SW 1271 (cell line): ENCODE measurements around the gene ACTBL2.
A peak's percentile ranks its signal among the peaks of the same experiment; 100 is the strongest.
"Not testable (repeated sequence)": the region's sequence is repeated elsewhere in the genome, so short reads cannot be mapped to it uniquely, and the experiment has no call there.

ENCODE experiments used
- DNase-seq, 2 experiments: peaks; one replicate each; lab custom pipeline; 2025; lab: John Stamatoyannopoulos, UW

The ACTBL2 gene

DNA sequence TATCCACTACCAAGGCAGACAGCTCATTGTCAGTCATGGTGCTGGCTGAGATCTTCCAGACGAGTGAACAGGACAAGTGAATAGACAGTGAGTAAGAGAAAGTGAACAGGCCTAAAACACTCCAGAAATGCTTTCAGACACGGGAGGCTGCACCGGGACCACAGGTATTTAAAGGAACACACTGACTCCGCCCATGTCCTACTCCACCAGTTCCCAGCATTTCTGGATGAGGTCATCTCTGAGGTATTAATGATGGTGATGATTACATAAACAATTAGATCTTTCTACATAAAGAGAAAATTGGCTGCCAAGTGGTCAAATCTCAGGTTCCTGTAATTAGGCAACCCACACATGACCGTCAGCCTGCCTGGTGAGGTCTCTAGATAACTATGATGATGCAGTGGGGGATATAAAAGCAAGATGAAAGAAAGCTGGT lies at the start of gene ACTBL2:
Gene ACTBL2 (minus strand): TSS at position 141 of the 436 bp plus-strand sequence. CDS start 104 bp downstream, at position 37.
- no peak for DNase-seq

DNA sequence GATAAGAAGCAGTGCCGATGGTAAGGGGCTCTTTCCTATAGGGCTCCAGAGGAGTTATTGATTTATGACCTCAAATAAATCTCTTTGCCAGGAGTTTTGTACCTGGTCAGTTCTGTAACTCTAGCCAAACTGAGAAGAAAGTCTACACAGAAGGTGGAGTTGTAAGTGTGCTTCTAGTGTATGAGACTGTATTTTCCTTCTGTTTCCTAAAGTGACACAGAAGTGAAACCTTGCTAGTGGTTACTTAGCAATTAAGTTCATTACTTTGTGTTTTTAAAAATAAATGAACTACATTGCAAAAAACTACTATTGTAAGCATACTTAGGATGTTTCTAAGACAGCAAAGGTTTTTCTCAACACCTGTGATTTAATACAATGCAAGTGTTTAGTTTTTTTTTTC lies 48.7 kb upstream of the ACTBL2 start:
- no peak for DNase-seq

GRCh38 chr5:57529864-57530263 lies 47.3 kb upstream of the ACTBL2 start:
- DNase-seq: no peak

- no peak for DNase-seq
Measured at GRCh38 chr5:57527870-57528269, 45.3 kb upstream of the ACTBL2 start.

- no peak for DNase-seq
Measured at GRCh38 chr5:57524348-57525060, 41.9 kb upstream of the ACTBL2 start.

- DNase-seq: not testable (repeated sequence)
Measured at GRCh38 chr5:57522477-57522876, 39.9 kb upstream of the ACTBL2 start.

GRCh38 chr5:57518415-57518814 lies 35.8 kb upstream of the ACTBL2 start:
- not testable (repeated sequence) for DNase-seq

DNA sequence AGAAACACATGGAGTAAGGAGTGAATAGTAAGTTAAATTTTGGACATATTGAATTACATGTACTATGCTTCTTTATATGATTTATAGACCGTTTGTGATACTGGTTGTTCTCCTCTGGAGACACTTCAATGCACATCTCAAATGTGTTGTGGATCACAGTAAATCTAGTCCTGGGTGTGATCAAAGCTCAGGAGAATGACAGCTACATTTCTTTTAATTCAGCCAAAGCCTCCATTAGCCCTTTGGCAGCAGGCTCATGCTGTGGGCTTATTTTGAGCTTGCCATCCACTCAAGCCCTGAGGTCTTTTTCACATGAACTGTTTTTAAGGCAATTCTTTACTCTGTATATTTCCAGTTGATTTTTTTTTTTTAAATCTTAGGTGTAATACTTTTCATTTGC lies 34.6 kb upstream of the ACTBL2 start:
- DNase-seq: no peak

GRCh38 chr5:57513785-57514184 lies 31.2 kb upstream of the ACTBL2 start:
- no peak for DNase-seq

- no peak for DNase-seq
Measured at GRCh38 chr5:57511321-57511720, 28.7 kb upstream of the ACTBL2 start.

DNA sequence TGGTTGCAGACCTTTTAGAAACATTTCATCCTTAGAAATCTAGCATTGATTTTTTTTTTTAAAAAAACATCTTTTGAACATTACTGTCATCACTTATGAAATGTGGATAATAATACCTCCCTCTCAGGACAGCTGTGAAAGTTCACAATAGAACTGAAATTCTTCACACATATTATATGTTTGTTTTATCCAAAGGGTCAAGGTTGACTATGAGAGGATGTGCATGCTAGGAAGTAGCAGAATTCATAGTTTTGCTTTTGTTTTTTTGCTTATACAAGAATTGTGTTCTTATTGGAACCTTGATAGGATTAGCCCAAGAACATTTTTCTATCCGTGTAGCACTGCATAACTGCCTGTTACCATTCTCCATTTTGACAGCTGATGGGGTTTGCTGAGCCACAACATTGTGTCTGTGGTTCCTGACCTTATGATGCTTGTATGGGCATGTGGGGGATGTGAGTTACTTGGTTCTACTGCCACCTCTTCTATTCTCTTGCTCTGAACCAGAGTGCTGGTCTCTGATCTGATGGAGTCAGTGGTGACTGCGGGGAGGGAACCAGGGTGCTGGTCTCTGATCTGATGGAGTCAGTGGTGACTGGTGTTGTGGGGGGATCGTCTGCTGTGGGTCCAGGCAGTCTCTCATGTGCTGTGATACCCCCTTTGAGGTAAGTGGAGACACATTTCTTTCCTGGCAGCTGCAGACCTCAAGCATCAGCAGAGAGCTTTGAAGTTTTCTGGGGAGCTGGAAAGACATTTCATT lies 27.1 kb upstream of the ACTBL2 start:
- DNase-seq: no peak

DNA sequence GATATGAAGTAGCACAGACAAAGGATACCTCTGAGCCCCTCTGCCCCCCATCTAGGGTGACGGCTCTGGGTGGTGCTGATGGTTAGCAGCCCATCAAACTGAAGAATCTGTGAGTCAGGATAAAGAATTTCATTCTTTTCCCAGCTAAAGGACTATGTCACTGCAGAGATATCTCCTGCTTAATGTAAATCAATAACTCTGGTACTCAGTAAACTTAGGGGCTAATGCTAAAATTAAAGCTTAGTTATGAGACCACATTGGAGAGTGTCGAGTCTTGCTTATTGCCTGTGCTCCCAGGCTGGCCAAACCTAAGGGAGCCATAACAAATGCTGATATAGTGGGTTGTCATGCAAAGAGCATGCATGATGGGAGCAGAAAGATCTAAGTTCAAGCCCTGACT lies 25.6 kb upstream of the ACTBL2 start:
- no peak for DNase-seq

DNA sequence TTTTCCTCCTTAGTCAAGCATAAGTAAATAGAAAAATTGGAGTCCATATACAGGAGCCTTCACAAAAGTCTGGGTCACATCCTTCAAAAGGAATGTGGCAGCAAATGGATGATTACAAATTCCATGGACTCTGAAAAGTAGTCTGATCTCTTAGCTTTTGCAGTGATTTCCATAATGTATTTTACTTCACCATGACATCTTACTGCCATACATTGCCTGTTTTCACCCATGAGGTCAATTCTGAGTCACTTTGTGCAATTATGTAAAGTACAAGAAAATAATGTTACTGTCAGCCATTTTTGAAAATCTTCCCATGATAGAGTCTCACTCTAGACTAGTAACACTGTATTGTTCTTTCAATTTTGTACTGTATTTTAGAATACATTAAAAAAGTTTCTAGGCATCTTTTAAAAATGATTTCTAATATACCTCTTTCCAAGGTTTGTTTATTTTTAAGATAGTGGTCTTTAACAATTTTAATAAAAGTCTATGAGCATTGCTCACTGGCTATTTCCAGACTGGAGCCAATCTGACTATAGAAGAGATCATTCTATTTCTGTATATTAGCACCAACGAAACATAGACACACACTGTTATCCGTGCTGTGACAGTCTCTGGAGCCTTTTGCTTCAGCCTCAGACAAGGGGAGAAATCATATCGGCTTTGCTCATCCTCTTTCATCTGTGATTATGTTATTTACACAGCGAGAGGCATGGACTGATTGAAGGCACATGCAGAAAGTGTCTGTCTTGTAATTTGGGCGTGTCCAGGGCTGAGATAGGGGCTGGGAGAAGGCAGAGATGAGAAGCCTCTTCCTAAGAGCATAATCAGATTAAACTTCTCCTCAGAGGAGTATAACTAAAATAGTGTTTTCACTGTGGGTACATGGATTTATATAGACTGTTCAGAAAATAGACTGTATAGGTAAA lies 22.9 kb upstream of the ACTBL2 start:
- DNase-seq: no peak

DNA sequence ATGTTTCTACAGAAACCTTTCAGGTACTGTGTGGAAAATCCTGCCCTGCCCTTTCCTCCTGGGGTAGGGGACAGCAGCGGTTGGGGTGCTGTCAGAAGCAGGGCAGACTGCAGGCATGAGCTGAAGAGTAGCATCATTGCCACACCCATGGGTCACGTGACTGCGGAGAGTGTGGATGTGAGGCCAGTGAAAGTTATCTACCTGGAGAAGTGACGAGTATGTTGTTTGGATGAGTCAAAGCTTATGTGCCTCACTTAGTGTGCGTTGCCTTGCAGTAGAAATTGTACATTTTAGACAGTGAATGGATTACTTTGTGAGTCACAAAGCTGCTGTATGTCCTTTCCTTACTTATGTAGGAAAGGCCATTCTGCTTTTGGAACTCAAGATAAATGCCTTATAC lies 21.7 kb upstream of the ACTBL2 start:
- no peak for DNase-seq

DNA sequence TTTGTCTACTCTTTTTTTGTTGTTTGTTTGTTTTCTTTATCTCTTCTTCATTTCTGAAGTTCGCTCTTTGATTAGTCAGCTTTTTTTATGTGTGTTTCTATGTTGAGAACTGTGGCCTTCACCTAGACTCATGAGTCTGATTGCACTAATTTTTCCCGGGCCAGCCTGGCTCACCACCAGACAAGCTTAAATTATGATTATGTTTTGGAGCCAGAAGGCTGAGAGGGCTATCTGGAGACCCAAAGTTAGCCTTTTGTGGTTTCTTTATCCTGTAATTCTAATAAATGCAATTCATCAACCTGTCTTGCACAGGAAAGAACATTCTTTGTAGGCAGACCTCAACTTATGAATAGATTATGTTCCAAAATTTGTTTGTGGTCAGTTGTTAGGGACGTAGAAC lies 20.8 kb upstream of the ACTBL2 start:
- DNase-seq: no peak

GRCh38 chr5:57501414-57502201 lies 19.0 kb upstream of the ACTBL2 start:
- DNase-seq: no peak

DNA sequence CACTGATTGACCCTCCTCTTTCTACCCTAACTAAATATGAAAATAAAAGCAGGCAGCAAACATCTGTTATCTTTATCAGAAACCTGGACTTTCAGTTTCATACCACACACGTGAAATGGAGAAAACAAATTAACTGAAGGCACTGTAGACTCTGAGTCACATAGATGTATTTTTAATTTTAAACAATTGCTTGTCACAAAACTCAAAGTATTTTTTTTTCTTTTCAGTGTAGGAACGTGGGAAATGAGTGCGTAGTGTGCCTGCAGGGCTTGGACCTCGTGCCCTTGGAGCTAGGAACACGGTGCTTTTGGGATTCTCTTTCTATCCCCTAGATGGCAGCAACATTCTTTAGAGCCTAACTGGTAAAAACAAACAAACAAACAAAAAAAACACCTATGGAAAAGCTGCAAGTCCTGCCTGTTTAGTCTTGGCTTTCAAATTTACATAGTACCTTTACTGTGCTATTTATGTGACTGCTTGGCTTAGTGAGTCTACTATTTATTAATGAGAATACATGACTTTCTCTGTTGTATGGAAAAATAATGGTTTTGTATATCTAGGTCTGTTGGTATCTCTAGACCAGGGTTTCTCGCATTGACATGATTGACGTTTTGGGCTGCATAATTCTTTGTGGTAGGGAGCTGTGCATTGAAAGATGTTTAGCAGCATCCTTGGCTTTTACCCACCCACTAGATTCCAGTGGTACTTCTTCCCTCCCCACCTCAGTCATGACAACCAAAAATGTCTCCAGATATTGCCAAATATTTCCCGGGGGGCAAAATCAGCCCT lies 16.8 kb upstream of the ACTBL2 start:
- DNase-seq: peak; percentile 45 to 89

DNA sequence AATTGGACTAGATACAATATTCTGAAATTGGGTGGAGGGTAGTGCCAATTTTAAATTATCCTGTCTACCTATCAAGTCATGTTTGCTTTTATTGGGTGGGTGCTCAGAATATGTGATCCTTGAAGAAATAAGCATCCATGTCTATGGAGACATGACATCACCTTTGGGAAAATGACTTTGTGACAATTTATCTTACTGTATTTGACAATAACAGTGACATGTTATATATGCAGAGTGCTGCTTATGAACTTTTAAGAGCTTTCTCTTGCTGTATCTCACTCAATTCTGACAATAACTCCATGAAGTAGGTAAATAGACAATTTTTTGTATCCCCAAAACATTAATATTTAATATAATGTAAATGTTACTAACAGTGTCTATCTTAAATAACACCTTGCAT lies 15.1 kb upstream of the ACTBL2 start:
- DNase-seq: no peak

DNA sequence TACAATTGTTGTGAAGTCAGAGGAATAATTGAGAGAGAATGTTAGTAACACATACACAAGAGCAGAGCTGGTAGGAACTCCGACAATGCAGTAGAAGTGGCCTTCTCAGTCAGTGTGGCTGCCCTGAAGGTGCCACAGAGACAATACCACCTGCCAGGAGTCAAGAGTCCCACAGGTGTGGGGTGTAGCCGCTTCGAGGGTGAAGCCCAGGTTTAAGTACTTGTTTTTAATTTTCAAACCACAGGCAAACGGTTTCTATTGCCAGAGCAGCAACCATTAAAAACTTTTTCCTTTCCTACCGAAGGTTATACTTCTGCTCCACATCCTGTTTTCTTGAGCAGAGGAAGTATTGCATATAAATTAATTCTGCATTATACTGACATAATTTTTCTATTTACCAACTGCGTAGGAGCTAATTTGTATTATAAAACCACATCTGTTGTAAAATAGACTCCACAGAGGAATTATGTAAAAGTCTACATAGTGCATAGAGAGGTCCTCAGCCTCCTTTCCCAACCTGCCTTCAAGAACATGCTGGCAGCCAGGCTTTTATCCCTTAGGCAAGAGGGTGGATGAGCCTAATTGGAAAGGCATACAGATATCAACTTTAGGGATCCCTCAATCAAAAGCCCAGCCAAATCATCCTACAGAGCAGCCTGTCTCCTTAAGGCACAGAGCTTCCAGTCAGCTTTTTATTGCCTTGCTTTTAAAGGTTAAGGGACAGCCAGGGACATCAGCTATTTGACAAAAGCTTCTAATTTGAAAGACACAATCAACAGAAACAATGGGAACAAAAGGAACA lies 12.9 kb upstream of the ACTBL2 start:
- DNase-seq: no peak
